Esophagus squamous epithelium (tissue), 5 donors: ENCODE data around the gene GNLY. TPM values are rescaled to one million over a fixed set of nuclear protein-coding genes. Genes with fewer than 3 reads are reported as not detected.

Experiments used
- DNase-seq: peaks from one replicate; lab custom pipeline; 2025; lab: John Stamatoyannopoulos, UW
- H3K27ac ChIP-seq, 4 donors: fragments of 200-600 bp; sonication (generic); one replicate each; pipeline ENCODE4 v1.5.1; 2016 to 2019; ENCODE audit warnings: mild to moderate bottlenecking in 1 of 4
- H3K27me3 ChIP-seq, 4 donors: fragments of 200-600 bp; sonication (generic); 1 replicate in 3 of 4; 2 replicates in 1 of 4; pipeline versions ENCODE4 v1.5.1 to v1.6.0; 2017 to 2021; ENCODE audit warnings: antibody characterized with exemption in 1 of 4
- H3K36me3 ChIP-seq, 3 donors: fragments of 200-600 bp; sonication (generic); one replicate each; pipeline ENCODE4 v1.5.1; 2016 to 2019
- H3K4me1 ChIP-seq, 3 donors: fragments of 200-600 bp; sonication (generic); one replicate each; pipeline ENCODE4 v1.5.1; 2017 to 2019
- H3K4me3 ChIP-seq, 4 donors: fragments of 200-600 bp; sonication (generic); 1 replicate in 3 of 4; 2 replicates in 1 of 4; pipeline ENCODE4 v1.5.1; 2016 to 2019; ENCODE audit warnings: mild to moderate bottlenecking in 2 of 4, moderate library complexity in 1 of 4
- H3K9me3 ChIP-seq, 3 donors: fragments of 200-600 bp; sonication (generic); one replicate each; pipeline ENCODE4 v1.5.1; 2016 to 2019
- CTCF ChIP-seq, 6 experiments: fragments of 450-650 bp in 4 of 6; fragments of 200-600 bp in 2 of 6; sonication (generic) in 2 of 6; IDR thresholded peaks; one replicate each; pipeline ENCODE4 v1.5.1; 2016 to 2019; ENCODE audit warnings: antibody characterized with exemption in 6 of 6, mild to moderate bottlenecking in 4 of 6, moderate library complexity in 4 of 6
- POLR2A ChIP-seq, 4 donors: fragments of 450-650 bp; IDR thresholded peaks; one replicate each; pipeline ENCODE4 v1.6.1; 2017; ENCODE audit warnings: antibody characterized with exemption in 4 of 4, mild to moderate bottlenecking in 4 of 4, moderate library complexity in 3 of 4
- WGBS, 2 donors: methylation state at CpG; one replicate each; pipeline ENCODE4 v1.1.5; 2018; 5-methylcytosine and 5-hydroxymethylcytosine counted together
- intact Hi-C: fragments of 100-400 bp; cut with DNase I; formaldehyde crosslinking; loops from one replicate; pipeline ENCODE4 v1.15.0; 2022
- total RNA-seq, 4 donors: library from RNA; depleted of rRNA; stranded (reverse); fragments of >200 nt; gene quantifications; one replicate each; pipeline ENCODE4 v1.1.0, GENCODE V29; 2016
- donor health status: DM: yes; HTN: yes; CAD: no.

GNLY gene
- total RNA-seq, 4 donors from 2014 or later, result 0.76 to 6.1 (median 2.1) TPM

DNA sequence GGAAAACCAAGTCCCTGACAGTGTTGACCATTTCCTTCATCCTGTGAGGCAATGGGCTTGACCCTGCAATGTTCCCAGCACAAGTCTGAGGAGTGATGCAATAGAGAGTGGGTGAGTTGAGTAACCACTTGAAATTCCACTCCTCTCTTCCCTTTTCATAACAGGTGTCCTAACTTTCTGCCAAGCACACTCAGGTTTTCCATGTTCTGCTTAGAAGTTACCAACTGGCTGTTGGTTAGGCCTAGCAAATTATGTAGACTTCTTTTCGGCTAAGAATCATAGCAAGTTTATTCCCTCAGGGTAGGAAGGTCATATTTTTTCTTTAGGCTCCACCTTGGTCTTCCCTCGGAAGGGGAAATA lies 11.5 kb downstream of the GNLY start:
- H3K4me1 ChIP-seq, result peaks cover 12 to 57% (median 27%) of the 10 kb centered on the region in 3 donors
- TF ChIP-seq POLR2A (IDR thresholded peaks at IDR 0.05) (peak in 1 of 4 donors; percentile 11), CTCF (IDR thresholded peaks at IDR 0.05) (no peak)
- H3K9me3 ChIP-seq, result no peaks in the 10 kb centered on the region
- WGBS, 2 donors, result 30 to 41% methylated on average over 2 of the region's 2 CpGs
- no peaks in the 10 kb centered on the region for H3K27me3 ChIP-seq
- no peak for DNase-seq
- H3K36me3 ChIP-seq, result no peaks in the 10 kb centered on the region
- no peak overlapping the region for H3K4me3 ChIP-seq
- intact Hi-C loops, result no loop called here
- H3K27ac ChIP-seq, result peak overlapping the region; percentile 42 to 83 (median 72)

DNA sequence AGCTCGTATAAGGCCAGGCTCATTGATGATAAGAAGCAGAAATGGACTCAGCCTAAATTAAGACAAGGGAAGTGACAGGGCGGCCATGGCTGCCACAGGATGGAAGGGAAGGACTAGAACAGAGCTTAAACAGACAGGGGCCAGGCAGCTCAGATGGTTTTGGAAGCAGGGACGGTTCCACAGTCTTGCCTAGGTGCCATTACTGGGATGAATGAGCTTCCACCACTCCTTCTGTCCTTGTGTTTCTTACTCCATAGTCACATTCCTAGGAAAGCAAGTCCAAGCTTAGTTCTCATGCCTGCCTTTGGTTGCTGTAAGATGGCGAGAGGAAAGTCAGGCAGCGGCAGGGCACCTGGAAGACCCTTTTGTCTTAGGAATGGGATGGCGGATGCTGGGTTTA lies 11.9 kb downstream of the GNLY start:
- DNase-seq, result no peak
- Histone ChIP-seq H3K4me1 (peaks cover 15 to 61% (median 27%) of the 10 kb centered on the region in 3 donors), H3K9me3 (no peaks in the 10 kb centered on the region), H3K4me3 (no peak overlapping the region), H3K27ac (peak overlapping the region; percentile 42 to 83 (median 72)), H3K36me3 (no peaks in the 10 kb centered on the region), H3K27me3 (no peaks in the 10 kb centered on the region)
- 80 to 81% methylated on average over 3 to 5 of the region's 6 CpGs for WGBS, 2 donors
- intact Hi-C loops, result no loop called here
- TF ChIP-seq CTCF (IDR thresholded peaks at IDR 0.05) (no peak), POLR2A (IDR thresholded peaks at IDR 0.05) (no peak)

- intact Hi-C loops, result no loop called here
- DNase-seq, result no peak
- H3K36me3 ChIP-seq, result no peaks in the 10 kb centered on the region
Observed at GRCh38 chr2:85706599-85707296, 12.6 kb downstream of the GNLY start.

DNA sequence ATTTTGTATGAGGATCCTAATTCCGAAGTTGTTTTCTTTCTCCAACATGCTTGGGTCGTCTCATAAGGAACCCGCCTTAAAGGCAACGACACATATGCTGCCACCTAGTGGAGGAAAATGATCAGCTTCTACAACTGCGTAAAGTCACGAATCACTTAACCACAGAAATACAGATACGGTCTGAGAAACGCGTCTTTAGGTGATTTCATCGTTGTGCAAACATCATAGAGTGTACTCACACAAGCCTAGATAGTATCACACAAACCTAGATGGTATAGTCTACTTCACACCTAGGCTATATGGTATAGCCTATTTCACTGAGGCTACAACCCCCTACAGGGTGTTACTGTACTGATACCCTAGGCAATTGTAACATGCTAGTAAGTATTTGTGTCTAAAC lies 13.1 kb downstream of the GNLY start:
- H3K9me3 ChIP-seq, result no peaks in the 10 kb centered on the region
- TF ChIP-seq POLR2A (IDR thresholded peaks at IDR 0.05) (no peak), CTCF (IDR thresholded peaks at IDR 0.05) (peak; percentile 58 to 91 (median 82))
- no peaks in the 10 kb centered on the region for H3K27me3 ChIP-seq
- peak overlapping the region in 3 of 4 donors; percentile 21 to 74 (median 70) for H3K27ac ChIP-seq
- no peak for DNase-seq
- H3K36me3 ChIP-seq, result no peaks in the 10 kb centered on the region
- intact Hi-C loops, result no loop called here
- H3K4me1 ChIP-seq, result peaks cover 15 to 65% (median 27%) of the 10 kb centered on the region in 3 donors
- 1% methylated on average over 10 of the region's 10 CpGs for WGBS, 2 donors
- H3K4me3 ChIP-seq, result no peak overlapping the region

More at GRCh38 chr2:85706599-85707296, 12.6 kb downstream of the GNLY start:
- H3K4me3 ChIP-seq, result no peak overlapping the region
- H3K4me1 ChIP-seq, result peaks cover 15 to 67% (median 27%) of the 10 kb centered on the region in 3 donors
- TF ChIP-seq CTCF (IDR thresholded peaks at IDR 0.05), result no peak
- TF ChIP-seq POLR2A (IDR thresholded peaks at IDR 0.05), result no peak
- H3K9me3 ChIP-seq, result no peaks in the 10 kb centered on the region
- no peaks in the 10 kb centered on the region for H3K27me3 ChIP-seq
- peak overlapping the region; percentile 21 to 83 (median 72) for H3K27ac ChIP-seq
- WGBS, 2 donors, result 74 to 80% methylated on average over 7 to 10 of the region's 10 CpGs

DNA sequence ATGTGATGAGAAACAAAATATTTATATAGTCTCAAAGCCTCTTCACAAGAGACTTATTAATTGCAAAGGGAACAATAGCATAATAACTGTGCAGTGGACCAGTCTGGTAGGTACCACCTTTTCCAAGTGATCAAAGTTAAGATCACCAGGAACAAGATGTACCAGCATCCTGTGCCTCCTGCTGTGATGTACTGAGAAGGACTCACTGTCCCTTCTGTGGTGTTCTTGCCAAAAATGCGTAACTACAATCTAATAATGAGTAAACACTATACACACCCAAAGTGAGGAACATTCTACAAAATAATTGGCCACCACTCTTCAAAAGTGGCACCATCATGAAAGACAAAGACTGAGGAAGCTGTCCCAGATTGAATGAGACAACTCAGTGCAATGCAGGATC lies 14.5 kb downstream of the GNLY start:
- 15 to 57% methylated on average over 1 of the region's 1 CpG for WGBS, 2 donors

More for the DNA sequence above, 14.5 kb downstream of the GNLY start:
- Histone ChIP-seq H3K36me3 (no peaks in the 10 kb centered on the region), H3K4me3 (no peak overlapping the region), H3K4me1 (peaks cover 21 to 73% (median 30%) of the 10 kb centered on the region in 3 donors), H3K27me3 (no peaks in the 10 kb centered on the region), H3K9me3 (no peaks in the 10 kb centered on the region), H3K27ac (peak overlapping the region in 3 of 4 donors; percentile 51 to 80 (median 70))
- no peak for DNase-seq
- intact Hi-C loops, result no loop called here
- TF ChIP-seq CTCF (IDR thresholded peaks at IDR 0.05), result no peak
- TF ChIP-seq POLR2A (IDR thresholded peaks at IDR 0.05), result no peak
